Measurements from ENCODE around the gene CNTNAP2.

DNA sequence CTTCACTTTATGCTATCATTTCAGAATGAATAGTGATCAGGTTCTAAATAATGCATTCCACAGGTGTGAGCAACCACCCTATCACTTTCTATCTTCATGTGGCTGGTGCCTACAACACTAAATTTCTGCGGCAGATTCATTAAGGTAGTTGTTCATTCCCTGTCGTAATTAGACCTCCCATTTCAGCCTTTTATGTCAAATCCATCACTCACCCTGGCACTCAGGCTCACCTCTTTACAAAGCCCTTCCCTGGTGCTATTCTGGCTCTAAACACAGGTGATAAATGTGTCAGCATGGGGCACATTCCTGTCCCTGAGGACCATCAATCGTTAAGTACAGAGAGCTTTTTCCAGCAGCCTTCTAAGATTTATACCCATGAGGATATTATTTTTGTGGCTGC is 2173.9 kb downstream of the CNTNAP2 start:
- TF ChIP-seq, protein P1, sequence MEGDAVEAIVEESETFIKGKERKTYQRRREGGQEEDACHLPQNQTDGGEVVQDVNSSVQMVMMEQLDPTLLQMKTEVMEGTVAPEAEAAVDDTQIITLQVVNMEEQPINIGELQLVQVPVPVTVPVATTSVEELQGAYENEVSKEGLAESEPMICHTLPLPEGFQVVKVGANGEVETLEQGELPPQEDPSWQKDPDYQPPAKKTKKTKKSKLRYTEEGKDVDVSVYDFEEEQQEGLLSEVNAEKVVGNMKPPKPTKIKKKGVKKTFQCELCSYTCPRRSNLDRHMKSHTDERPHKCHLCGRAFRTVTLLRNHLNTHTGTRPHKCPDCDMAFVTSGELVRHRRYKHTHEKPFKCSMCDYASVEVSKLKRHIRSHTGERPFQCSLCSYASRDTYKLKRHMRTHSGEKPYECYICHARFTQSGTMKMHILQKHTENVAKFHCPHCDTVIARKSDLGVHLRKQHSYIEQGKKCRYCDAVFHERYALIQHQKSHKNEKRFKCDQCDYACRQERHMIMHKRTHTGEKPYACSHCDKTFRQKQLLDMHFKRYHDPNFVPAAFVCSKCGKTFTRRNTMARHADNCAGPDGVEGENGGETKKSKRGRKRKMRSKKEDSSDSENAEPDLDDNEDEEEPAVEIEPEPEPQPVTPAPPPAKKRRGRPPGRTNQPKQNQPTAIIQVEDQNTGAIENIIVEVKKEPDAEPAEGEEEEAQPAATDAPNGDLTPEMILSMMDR (IDR thresholded peaks at IDR 0.05), result no peak
- TF ChIP-seq POLR2A (IDR thresholded peaks at IDR 0.05) (no peak), POLR2AphosphoS5 (IDR thresholded peaks at IDR 0.05) (no peak), EP300 (IDR thresholded peaks at IDR 0.05) (no peak)

Data from suprapubic skin (tissue), 4 donors.